GM08714 (cell line): ENCODE results near the gene FAM234B.
"Not testable (repeated sequence)": the region's sequence is repeated elsewhere in the genome, so short reads cannot be mapped to it uniquely, and the experiment has no call there.

ENCODE experiments used
- H3K4me3 ChIP-seq: fragments of 200-500 bp; sonication (Bioruptor generic); 2 replicates; pipeline ENCODE4 v1.5.1; 2014; ENCODE audit warnings: mild to moderate bottlenecking, low read length, inconsistent platforms
- ZNF274 ChIP-seq: IDR thresholded peaks from 2 replicates; pipeline ENCODE4 v1.6.1; 2012; ENCODE audit warnings: mild to moderate bottlenecking, low read depth, low read length

The FAM234B gene

GRCh38 chr12:13061377-13061776 lies 17.2 kb downstream of the FAM234B start:
- no peak overlapping the region for H3K4me3 ChIP-seq
- TF ChIP-seq ZNF274: no peak

GRCh38 chr12:13062669-13063068 lies 18.5 kb downstream of the FAM234B start:
- no peak overlapping the region for H3K4me3 ChIP-seq
- TF ChIP-seq ZNF274: no peak

- no peak for TF ChIP-seq ZNF274
- no peak overlapping the region for H3K4me3 ChIP-seq
Observed at GRCh38 chr12:13066014-13066413, 21.8 kb downstream of the FAM234B start.

- H3K4me3 ChIP-seq: no peak overlapping the region
Observed at GRCh38 chr12:13066459-13066858, 22.3 kb downstream of the FAM234B start.

GRCh38 chr12:13067322-13067721 lies 23.1 kb downstream of the FAM234B start:
- TF ChIP-seq ZNF274: no peak
- H3K4me3 ChIP-seq: no peak overlapping the region

More at GRCh38 chr12:13066459-13066858, 22.3 kb downstream of the FAM234B start:
- no peak for TF ChIP-seq ZNF274

- TF ChIP-seq ZNF274: no peak
Observed at GRCh38 chr12:13069380-13069779, 25.2 kb downstream of the FAM234B start.

GRCh38 chr12:13071305-13072280 lies 27.4 kb downstream of the FAM234B start:
- H3K4me3 ChIP-seq: no peak overlapping the region
- TF ChIP-seq ZNF274: no peak

More at GRCh38 chr12:13069380-13069779, 25.2 kb downstream of the FAM234B start:
- no peak overlapping the region for H3K4me3 ChIP-seq

- TF ChIP-seq ZNF274: no peak
- H3K4me3 ChIP-seq: no peak overlapping the region
Observed at GRCh38 chr12:13073173-13073572, 29.0 kb downstream of the FAM234B start.

GRCh38 chr12:13074396-13075117 lies 30.4 kb downstream of the FAM234B start:
- no peak overlapping the region for H3K4me3 ChIP-seq
- no peak for TF ChIP-seq ZNF274

- no peak overlapping the region for H3K4me3 ChIP-seq
- no peak for TF ChIP-seq ZNF274
Observed at GRCh38 chr12:13075118-13075480, 30.9 kb downstream of the FAM234B start.

GRCh38 chr12:13075786-13076570 lies 31.8 kb downstream of the FAM234B start:
- H3K4me3 ChIP-seq: no peak overlapping the region
- no peak for TF ChIP-seq ZNF274

GRCh38 chr12:13079440-13079906 lies 35.3 kb downstream of the FAM234B start:
- H3K4me3 ChIP-seq: no peak overlapping the region
- TF ChIP-seq ZNF274: no peak

- TF ChIP-seq ZNF274: no peak
- H3K4me3 ChIP-seq: no peak overlapping the region
Observed at GRCh38 chr12:13080266-13080665, 36.1 kb downstream of the FAM234B start.

GRCh38 chr12:13082861-13083260 lies 38.7 kb downstream of the FAM234B start:
- no peak overlapping the region for H3K4me3 ChIP-seq
- no peak for TF ChIP-seq ZNF274

GRCh38 chr12:13083638-13084037 lies 39.5 kb downstream of the FAM234B start:
- H3K4me3 ChIP-seq: not testable (repeated sequence)
